K562 (cell line): Measurements from ENCODE around the gene SLC34A1. TPM values are rescaled to one million over a fixed set of nuclear protein-coding genes. Genes with fewer than 3 reads are reported as not detected.

ENCODE experiments used
- ATAC-seq: fragments of 200-7000 bp; cut with Tn5 transposase; 3 replicates; pipeline ENCODE4 v1.9.1; 2020; ENCODE audit warnings: moderate library complexity
- BruUV-seq: library from RNA; stranded (reverse); fragments of 400-500 nt; replicated peaks from 2 replicates; lab custom pipeline; 2021; lab: Mats Ljungman, UMichigan
- CTCF ChIA-PET: fragments of 300-600 bp; formaldehyde crosslinking; extraction: SDS; loops from one replicate; lab custom pipeline; 2021; ENCODE audit warnings: low intra/inter-chr PET ratio; lab: Yijun Ruan, JAX
- POLR2A ChIA-PET: fragments of 300-600, 350-650 bp; sonication (Branson Sonifier 250); formaldehyde crosslinking; extraction: SDS; loops from one replicate; lab custom pipeline; 2021; ENCODE audit warnings: antibody characterized with exemption, inconsistent platforms; lab: Yijun Ruan, JAX
- DNase-seq, 4 experiments: peaks; one replicate each; pipeline versions ENCODE4 v3.0.0 to v3.0.0-alpha.2; 2011 to 2018; ENCODE audit warnings: low spot score in 3 of 4, mixed read lengths in 3 of 4; ENCODE audit errors: extremely low read depth in 1 of 4
- FAIRE-seq: peaks from 2 replicates; lab custom pipeline; 2011; peaks lifted over from hg19 to GRCh38; lab: Jason Lieb, UNC
- H2AFZ ChIP-seq: 2 replicates; pipeline ENCODE4 v1.6.0; 2011; ENCODE audit warnings: low read depth, low read length, control low read depth, inconsistent platforms
- H3K27ac ChIP-seq: fragments of 200-600 bp; 3 replicates; pipeline ENCODE4 v1.8.0; 2011; ENCODE audit warnings: low read depth, mild to moderate bottlenecking, control low read depth, inconsistent platforms, low read length, moderate library complexity, mixed read lengths; ENCODE audit errors: extremely low read depth
- H3K27me3 ChIP-seq, 2 experiments: fragments of 300-600 bp in 1 of 2; 2 replicates in 1 of 2; 3 replicates in 1 of 2; pipeline versions ENCODE4 v1.6.0 to v1.8.0; 2011; ENCODE audit warnings: inconsistent platforms in 2 of 2, low read length in 2 of 2, mild to moderate bottlenecking in 1 of 2, mixed read lengths in 1 of 2, moderate library complexity in 1 of 2; ENCODE audit not compliant: control insufficient read depth in 2 of 2, insufficient read depth in 2 of 2
- H3K36me3 ChIP-seq: fragments of 300-600 bp; 3 replicates; pipeline ENCODE4 v1.8.0; 2011; ENCODE audit warnings: mild to moderate bottlenecking, low read length, inconsistent platforms; ENCODE audit not compliant: control insufficient read depth, insufficient read depth
- H3K4me1 ChIP-seq, 2 experiments: fragments of 200-600 bp in 1 of 2; replicated peaks in 1 of 2; 2 replicates in 1 of 2; 3 replicates in 1 of 2; pipeline versions ENCODE4 v1.5.1 to v1.8.0; 2011; ENCODE audit warnings: inconsistent platforms in 2 of 2, low read length in 2 of 2, mild to moderate bottlenecking in 1 of 2, mixed read lengths in 1 of 2, moderate library complexity in 1 of 2; ENCODE audit not compliant: control insufficient read depth in 2 of 2, insufficient read depth in 2 of 2
- H3K4me2 ChIP-seq: 2 replicates; pipeline ENCODE4 v1.6.1; 2011; ENCODE audit warnings: low read length, control low read depth, inconsistent platforms, mixed read lengths; ENCODE audit not compliant: insufficient read depth
- H3K4me3 ChIP-seq: fragments of 200-600 bp; sonication (generic), shearing (Covaris generic); 2 replicates; pipeline ENCODE4 v1.5.1; 2016; ENCODE audit warnings: control low read depth, inconsistent platforms
- H3K79me2 ChIP-seq: fragments of 200-600 bp; 3 replicates; pipeline ENCODE4 v1.8.0; 2011; ENCODE audit warnings: low read length, inconsistent platforms; ENCODE audit not compliant: control insufficient read depth, insufficient read depth
- H3K9ac ChIP-seq, 2 experiments: 2 replicates each; pipeline versions ENCODE4 v1.6.0 to v1.6.1; 2011; ENCODE audit warnings: low read depth in 2 of 2, low read length in 2 of 2, control low read depth in 1 of 2, inconsistent platforms in 1 of 2, mild to moderate bottlenecking in 1 of 2, mixed read lengths in 1 of 2; ENCODE audit not compliant: insufficient read depth in 1 of 2
- H3K9me1 ChIP-seq: one replicate; pipeline ENCODE4 v1.6.0; 2011; ENCODE audit warnings: inconsistent platforms, mild to moderate bottlenecking, low read length, moderate library complexity; ENCODE audit not compliant: control insufficient read depth, insufficient read depth
- H3K9me3 ChIP-seq: replicated peaks from 2 replicates; pipeline ENCODE4 v1.5.1; 2011; ENCODE audit warnings: low read depth, low read length, inconsistent platforms; ENCODE audit not compliant: control insufficient read depth, insufficient read depth
- H4K20me1 ChIP-seq: replicated peaks from 2 replicates; pipeline ENCODE4 v1.6.1; 2011; ENCODE audit warnings: low read length, inconsistent platforms, mixed read lengths; ENCODE audit not compliant: control insufficient read depth, insufficient read depth
- ARID1B ChIP-seq: fragments of 450-650 bp; IDR thresholded peaks from 2 replicates; pipeline ENCODE4 v1.6.1; 2016; ENCODE audit warnings: antibody characterized with exemption, mild to moderate bottlenecking, inconsistent platforms
- CTCF ChIP-seq, 3 experiments: IDR thresholded peaks in 2 of 3; conservative IDR thresholded peaks in 1 of 3; 2 replicates each; pipeline ENCODE4 v1.5.1; 2011 to 2012; ENCODE audit warnings: low read length in 3 of 3, mild to moderate bottlenecking in 3 of 3, control low read depth in 2 of 3, improper control_type of control experiment in 1 of 3, inconsistent platforms in 1 of 3, low read depth in 1 of 3, mixed read lengths in 1 of 3, moderate library complexity in 1 of 3; ENCODE audit not compliant: insufficient read depth in 2 of 3
- FOXK2 ChIP-seq, 2 experiments: fragments of 450-650 bp; IDR thresholded peaks in 1 of 2; conservative IDR thresholded peaks in 1 of 2; 2 replicates each; pipeline ENCODE4 v1.6.1; 2016; ENCODE audit warnings: low read depth in 2 of 2, mild to moderate bottlenecking in 1 of 2
- MAX ChIP-seq: sonication (generic); formaldehyde crosslinking; IDR thresholded peaks from 2 replicates; pipeline ENCODE4 v1.9.0; 2022; ENCODE audit warnings: mild to moderate bottlenecking, missing genetic modification reagents
- NCOA4 ChIP-seq: fragments of 450-650 bp; IDR thresholded peaks from 2 replicates; pipeline ENCODE4 v1.6.1; 2018; ENCODE audit warnings: mild to moderate bottlenecking; ENCODE audit not compliant: partially characterized antibody
- PTTG1 ChIP-seq: fragments of 450-650 bp; IDR thresholded peaks from 2 replicates; pipeline ENCODE4 v1.6.1; 2016; ENCODE audit warnings: low read depth, mild to moderate bottlenecking, missing genetic modification characterization, missing compliant biosample characterization
- RBFOX2 ChIP-seq: fragments of 200-400 bp; formaldehyde crosslinking; IDR thresholded peaks from 2 replicates; pipeline ENCODE4 v1.6.1; 2017; ENCODE audit warnings: low read depth, mild to moderate bottlenecking, low read length, moderate library complexity
- RERE ChIP-seq: sonication (generic); formaldehyde crosslinking; IDR thresholded peaks from 2 replicates; pipeline ENCODE4 v1.8.0; 2023; ENCODE audit warnings: missing genetic modification reagents, mild to moderate bottlenecking, borderline replicate concordance
- SREBF1 ChIP-seq: fragments of 150-350 bp; IDR thresholded peaks from 2 replicates; pipeline ENCODE4 v1.6.1; 2014; ENCODE audit warnings: antibody characterized with exemption, low read depth, low read length, borderline replicate concordance
- STAT5B ChIP-seq: fragments of 250-450 bp; sonication (Bioruptor Pico); IDR thresholded peaks from 2 replicates; pipeline ENCODE4 v1.8.0; 2021; ENCODE audit warnings: mild to moderate bottlenecking, inconsistent platforms
- TAF15 ChIP-seq: fragments of 200-400 bp; formaldehyde crosslinking; IDR thresholded peaks from 2 replicates; pipeline ENCODE4 v1.6.1; 2017; ENCODE audit warnings: mild to moderate bottlenecking, low read depth, low read length, moderate library complexity
- TBP ChIP-seq: optimal IDR thresholded peaks from 2 replicates; pipeline ENCODE3; 2011; ENCODE audit warnings: low read depth, low read length, improper control_type of control experiment
- ZNF316 ChIP-seq: fragments of 450-650 bp; IDR thresholded peaks from 2 replicates; pipeline ENCODE4 v1.6.1; 2016
- ZNF644 ChIP-seq: fragments of 200-800 bp; sonication (Bioruptor generic); IDR thresholded peaks from 2 replicates; pipeline ENCODE4 v1.6.1; 2016; ENCODE audit warnings: low read depth, missing genetic modification characterization, missing compliant biosample characterization
- WGBS: fragments of 100-300 bp; shearing (Covaris generic); methylation state at CpG from one replicate; pipeline ENCODE4 v1.1.6; 2016; ENCODE audit warnings: low coverage, mixed read lengths; ENCODE audit not compliant: insufficient coverage; ENCODE audit errors: missing lambda C conversion rate; 5-methylcytosine and 5-hydroxymethylcytosine counted together
- in situ Hi-C: fragments of 300-500 bp; cut with MboI; formaldehyde crosslinking; loops from 4 replicates; pipeline ENCODE4 v1.15.0; 2018; ENCODE audit warnings: inconsistent platforms, mixed read lengths
- intact Hi-C: fragments of 100-400 bp; cut with micrococcal nuclease; formaldehyde crosslinking; loops from 2 replicates; pipeline ENCODE4 v1.14.2; 2022
- polyA plus RNA-seq, 8 experiments: library from polyadenylated mRNA; depleted of rRNA in 4 of 8; stranded (reverse) in 5 of 8; unstranded in 3 of 8; fragments of >200 nt; fragmentation: Nextera tagmentation in 2 of 8; fragmentation: Illumina TruSeq in 1 of 8; extraction: Ambion mirVana in 2 of 8; extraction: Trizol in 1 of 8; gene quantifications; 2 replicates each; pipeline versions ENCODE4 v1.2.1 to v1.2.3, GENCODE V29; 2011 to 2014; ENCODE audit warnings: inconsistent platforms in 1 of 8, missing spikeins in 1 of 8
- total RNA-seq, 7 experiments: library from RNA; depleted of rRNA in 6 of 7; stranded (reverse); fragments of >200 nt in 6 of 7; fragmentation: Illumina TruSeq in 2 of 7; extraction: Trizol in 2 of 7; gene quantifications; 2 replicates each; pipeline versions ENCODE4 v1.2.1 to v1.2.3, GENCODE V29; 2011 to 2021; ENCODE audit warnings: low replicate concordance in 1 of 7

SLC34A1 gene
- total and polyA plus RNA-seq, 9 of the 15 experiments (the other 6 are each of a cell fraction or from before 2014, with no cell fraction given): not detected

GRCh38 chr5:177396807-177397206 lies 12.6 kb downstream of the SLC34A1 start:
- intact Hi-C loops (no loop called here), in situ Hi-C loops (loop anchor here (10.0 kb wide), 1 partner anchor 668 kb away; no protein-coding TSS in a partner anchor)
- peaks cover 2 to 27% of the 10 kb centered on the region in 2 experiments; a peak in 3 of 5 replicates for H3K27me3 ChIP-seq
- 32% methylated on average over 8 of the region's 10 CpGs for WGBS
- ChIA-PET CTCF (no interaction called here), POLR2A (interaction anchor here (0.6 to 1.4 kb wide), 3 partner anchors 18 to 109 kb away, joined by 4 to 5 read pairs (median 4); no protein-coding TSS in a partner anchor)
- no peaks in the 10 kb centered on the region for H3K9me3 ChIP-seq
- no peak overlapping the region for H2AFZ ChIP-seq
- no peaks in the 10 kb centered on the region for H3K9me1 ChIP-seq
- no peak overlapping the region for H3K4me2 ChIP-seq
- H3K27ac ChIP-seq: no peak overlapping the region
- no peak for DNase-seq
- no peaks in the 10 kb centered on the region for H4K20me1 ChIP-seq
- no peaks in the 10 kb centered on the region for H3K79me2 ChIP-seq
- H3K36me3 ChIP-seq: no peaks in the 10 kb centered on the region
- no peak overlapping the region for H3K4me3 ChIP-seq
- no peak for FAIRE-seq
- TF ChIP-seq TAF15: no peak
- no peak for TF ChIP-seq RBFOX2
- TF ChIP-seq PTTG1: no peak
- no peak for TF ChIP-seq TBP
- no peak for TF ChIP-seq ZNF316
- no peak for TF ChIP-seq MAX (CRISPR knock-in tag)
- TF ChIP-seq FOXK2 (conservative IDR thresholded peaks at IDR 0.05 in 1 of 2, IDR thresholded peaks at IDR 0.05 in 1 of 2; ENCODE audit: low read depth in 2 of 2): no peak
- TF ChIP-seq ARID1B: no peak
- TF ChIP-seq RERE (CRISPR knock-in tag): no peak
- no peak for TF ChIP-seq SREBF1
- no peak for TF ChIP-seq STAT5B
- no peak for TF ChIP-seq NCOA4
- no peak for TF ChIP-seq CTCF (IDR thresholded peaks at IDR 0.05 in 2 of 3, conservative IDR thresholded peaks at IDR 0.05 in 1 of 3; ENCODE audit: insufficient read depth in 2 of 3, low read depth in 1 of 3, low read length in 3 of 3)
- no peak for TF ChIP-seq ZNF644
- H3K4me1 ChIP-seq: peaks cover 0 to 16% of the 10 kb centered on the region in 2 experiments; a peak in 2 of 5 replicates
- no peak overlapping the region for H3K9ac ChIP-seq
- no peak for ATAC-seq
- no TSS peak for BruUV-seq
